ENCODE data around the gene ACAT1. TPM values are rescaled to one million over a fixed set of nuclear protein-coding genes. Genes with fewer than 3 reads are reported as not detected.

The ACAT1 gene
- total and polyA plus RNA-seq, 2 of the 8 experiments (the other 6 are each of a cell fraction or from before 2014, with no cell fraction given), result 30.4 to 30.9 TPM

DNA sequence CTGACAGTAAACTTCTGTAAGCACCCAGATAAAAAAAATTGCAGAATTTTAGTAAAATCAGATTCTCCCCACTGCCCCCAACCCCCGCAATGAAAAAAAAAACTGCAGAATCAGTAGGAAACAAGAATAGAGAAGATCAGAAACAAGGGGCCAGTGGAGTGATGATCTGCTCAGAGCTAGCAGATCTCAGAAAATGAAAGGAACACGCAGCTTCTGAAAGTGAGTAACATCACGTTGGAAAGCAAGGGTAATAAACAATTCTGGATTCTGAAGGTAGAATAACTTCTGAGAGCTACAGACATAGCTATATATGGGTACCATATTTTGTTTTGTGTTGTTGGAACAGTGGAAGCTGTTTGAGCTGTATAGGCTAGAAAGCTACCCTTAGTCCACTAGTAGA, 23.2 kb downstream of the ACAT1 start (continued):
- TF ChIP-seq POLR2A (IDR thresholded peaks at IDR 0.05; ENCODE audit: control extremely low read depth in 1 of 2, low read depth in 2 of 2, low read length in 2 of 2) (no peak), JUND (IDR thresholded peaks at IDR 0.05; ENCODE audit: low read length) (no peak), EGR1 (IDR thresholded peaks at IDR 0.05; ENCODE audit: borderline replicate concordance, low read depth, low read length) (no peak), BRCA1 (IDR thresholded peaks at IDR 0.05; ENCODE audit: low read depth, low read length) (no peak), MAFK (IDR thresholded peaks at IDR 0.05; ENCODE audit: low read depth, low read length) (no peak)

Data from H1 (cell line).